ENCODE results near the gene KNCN. TPM values are rescaled to one million over a fixed set of nuclear protein-coding genes. Genes with fewer than 3 reads are reported as not detected.

Gene KNCN
- total RNA-seq: not detected

DNA sequence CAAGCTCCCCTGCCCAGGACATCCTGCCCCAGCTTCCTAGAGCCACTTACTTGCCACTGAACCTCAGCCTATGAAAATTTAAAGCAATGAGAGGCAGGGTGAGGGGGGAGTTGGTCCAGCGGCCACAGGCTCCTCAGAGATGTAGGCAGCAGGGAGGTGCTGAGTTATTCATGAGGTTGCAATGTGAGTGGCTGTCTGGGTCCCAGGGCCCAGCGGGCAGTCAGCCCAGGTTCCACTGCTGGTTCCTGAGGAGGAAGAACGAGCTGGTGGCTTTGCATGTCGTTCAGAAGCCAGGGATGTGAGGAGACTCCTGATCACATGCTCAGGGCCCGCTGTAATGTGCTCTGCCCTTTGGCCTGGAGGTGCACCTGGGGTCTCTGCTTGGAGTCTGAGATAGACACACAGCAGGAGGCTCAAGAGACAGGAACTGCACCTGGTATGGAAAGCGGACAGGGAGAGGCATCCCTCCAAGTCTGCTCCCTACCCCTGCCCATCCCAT lies at the start of gene KNCN:
KNCN (minus strand) TSS at position 51 of the 499 bp plus-strand sequence. CDS start 432 bp downstream, outside the sequence.
- TF ChIP-seq CTCF (IDR thresholded peaks at IDR 0.05): no peak
- ATAC-seq (ENCODE audit: low FRiP score): no peak
- DNase-seq (ENCODE audit: low spot score): no peak

- DNase-seq (ENCODE audit: low spot score) (no peak), ATAC-seq (ENCODE audit: low FRiP score) (no peak)
- no peak for TF ChIP-seq CTCF (IDR thresholded peaks at IDR 0.05)
Measured at GRCh38 chr1:46599059-46599970, 47.9 kb upstream of the KNCN start.

DNA sequence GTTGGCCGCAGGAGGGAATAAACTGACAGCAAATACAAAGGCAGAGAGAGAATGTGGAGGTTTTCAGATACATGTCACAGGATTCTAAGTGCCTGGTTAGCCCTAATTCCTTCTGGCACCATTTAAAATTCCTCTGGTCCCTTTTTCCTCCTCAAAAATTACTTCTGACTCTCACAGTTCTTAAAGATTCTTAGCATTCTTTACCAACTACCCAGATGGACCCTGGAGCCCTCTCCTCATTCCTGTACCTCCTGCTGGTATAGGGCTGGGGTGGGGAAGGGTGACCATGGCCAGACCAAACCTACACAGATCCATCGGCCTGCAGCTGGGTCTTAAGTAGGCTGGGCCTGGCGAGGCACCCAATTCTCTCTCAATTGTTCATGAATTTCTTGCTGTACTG lies 45.4 kb upstream of the KNCN start:
- ATAC-seq (ENCODE audit: low FRiP score) (no peak), DNase-seq (ENCODE audit: low spot score) (no peak)
- no peak for TF ChIP-seq CTCF (IDR thresholded peaks at IDR 0.05)

DNA sequence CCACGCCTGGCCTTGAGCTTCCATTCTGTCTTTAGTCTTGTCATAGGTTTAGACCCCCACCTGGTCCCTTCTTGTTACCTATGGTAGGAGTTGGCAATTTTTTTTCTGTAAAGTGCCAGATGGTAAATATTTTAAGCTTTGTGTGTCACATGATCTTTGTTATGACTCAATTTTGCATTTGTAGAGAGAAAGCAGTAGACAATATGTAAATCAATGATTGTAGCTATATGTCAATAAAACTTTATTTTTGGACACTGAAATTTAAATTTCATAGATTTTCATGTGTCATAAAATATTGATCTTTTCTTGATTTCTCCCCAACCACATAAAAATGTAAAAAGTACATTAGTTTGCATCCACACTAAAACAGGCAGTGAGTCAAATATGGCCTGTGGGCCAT lies 44.6 kb upstream of the KNCN start:
- TF ChIP-seq CTCF (IDR thresholded peaks at IDR 0.05): no peak
- ATAC-seq (ENCODE audit: low FRiP score) (no peak), DNase-seq (ENCODE audit: low spot score) (no peak)

DNA sequence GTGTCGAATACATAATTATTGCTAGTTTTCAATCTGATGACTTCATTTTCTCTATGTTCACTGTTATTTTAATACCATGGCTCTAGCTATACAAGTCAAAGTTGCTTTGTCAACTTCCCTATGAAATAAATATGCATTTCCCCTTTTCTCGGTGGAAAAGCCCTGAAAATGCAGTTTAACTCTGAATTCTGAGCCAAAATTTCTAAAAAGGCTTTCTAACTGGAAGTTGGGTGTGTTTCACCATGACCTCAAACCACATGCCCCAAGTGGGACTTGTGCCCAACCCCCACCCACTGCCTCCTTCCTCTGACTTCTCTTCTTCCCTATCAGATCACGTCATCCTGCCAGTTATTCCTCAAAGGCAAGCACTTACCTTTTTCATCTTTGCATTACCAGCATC lies 43.7 kb upstream of the KNCN start:
- ATAC-seq (ENCODE audit: low FRiP score) (no peak), DNase-seq (ENCODE audit: low spot score) (no peak)
- no peak for TF ChIP-seq CTCF (IDR thresholded peaks at IDR 0.05)

DNA sequence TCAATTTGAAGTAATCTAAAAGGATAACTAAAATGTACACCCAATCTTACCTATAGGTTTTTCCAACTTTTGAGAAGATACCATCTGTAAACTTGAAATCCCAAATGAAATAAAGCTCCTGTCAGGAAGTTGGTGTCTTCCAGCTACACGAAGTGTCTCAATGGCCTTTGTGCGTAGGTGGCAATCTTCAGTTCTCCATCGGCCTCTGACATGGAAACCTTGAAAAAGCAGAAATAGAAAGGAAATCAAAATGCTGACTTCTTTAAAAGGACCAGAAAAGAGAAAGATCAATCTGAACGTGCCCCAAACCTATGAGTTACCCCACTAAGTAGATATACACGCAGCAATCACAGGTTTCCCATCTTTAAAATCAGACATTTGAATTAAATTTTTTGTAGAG lies 42.6 kb upstream of the KNCN start:
- ATAC-seq (ENCODE audit: low FRiP score) (no peak), DNase-seq (ENCODE audit: low spot score) (no peak)
- no peak for TF ChIP-seq CTCF (IDR thresholded peaks at IDR 0.05)

DNA sequence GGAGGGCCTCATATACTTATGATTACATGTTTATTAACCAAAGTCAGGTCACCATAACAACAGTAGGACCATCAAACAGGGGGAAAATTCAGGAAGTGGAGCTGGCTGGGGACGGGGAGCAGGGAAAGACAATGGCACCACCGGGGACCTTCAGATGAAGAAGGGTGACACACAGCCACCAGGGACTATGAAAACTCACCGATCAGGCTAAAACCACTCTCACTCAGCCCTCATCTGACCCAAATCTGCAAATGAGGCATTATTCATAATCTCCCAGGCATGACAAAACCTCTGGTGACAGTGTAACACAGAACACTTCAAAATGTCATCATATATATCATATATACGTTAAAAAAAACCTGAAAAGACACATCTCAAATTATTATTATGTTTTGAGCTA lies 41.4 kb upstream of the KNCN start:
- TF ChIP-seq CTCF (IDR thresholded peaks at IDR 0.05): no peak
- ATAC-seq (ENCODE audit: low FRiP score) (no peak), DNase-seq (ENCODE audit: low spot score) (no peak)

All from omental fat pad (tissue), 4 donors.